ENCODE results near the gene LRP5.
"Not testable (repeated sequence)": the region's sequence is repeated elsewhere in the genome, so short reads cannot be mapped to it uniquely, and the experiment has no call there.

Gene LRP5

GRCh38 chr11:68424981-68425865 lies 112.8 kb downstream of the LRP5 start:
- no peak for FAIRE-seq

GRCh38 chr11:68425866-68426380 lies 113.5 kb downstream of the LRP5 start:
- FAIRE-seq = no peak

- no peak for FAIRE-seq
Measured at GRCh38 chr11:68429661-68430060, 117.3 kb downstream of the LRP5 start.

GRCh38 chr11:68430384-68430783 lies 118.0 kb downstream of the LRP5 start:
- no peak for FAIRE-seq

GRCh38 chr11:68430801-68431200 lies 118.4 kb downstream of the LRP5 start:
- no peak for FAIRE-seq

- no peak for FAIRE-seq
Measured at GRCh38 chr11:68431984-68432645, 119.7 kb downstream of the LRP5 start.

- no peak for FAIRE-seq
Measured at GRCh38 chr11:68432874-68433273, 120.5 kb downstream of the LRP5 start.

- no peak for FAIRE-seq
Measured at GRCh38 chr11:68433541-68433940, 121.2 kb downstream of the LRP5 start.

- not testable (repeated sequence) for FAIRE-seq
Measured at GRCh38 chr11:68434159-68434558, 121.8 kb downstream of the LRP5 start.

GRCh38 chr11:68436162-68436888 lies 123.9 kb downstream of the LRP5 start:
- no peak for FAIRE-seq

GRCh38 chr11:68436985-68437926 lies 124.9 kb downstream of the LRP5 start:
- FAIRE-seq = no peak

- FAIRE-seq = no peak
Measured at GRCh38 chr11:68437927-68438657, 125.7 kb downstream of the LRP5 start.

- FAIRE-seq = no peak
Measured at GRCh38 chr11:68438658-68439259, 126.4 kb downstream of the LRP5 start.

GRCh38 chr11:68439355-68440065 lies 127.1 kb downstream of the LRP5 start:
- no peak for FAIRE-seq

GRCh38 chr11:68440224-68440623 lies 127.8 kb downstream of the LRP5 start:
- no peak for FAIRE-seq

GRCh38 chr11:68441466-68442230 lies 129.3 kb downstream of the LRP5 start:
- FAIRE-seq = no peak

GRCh38 chr11:68442433-68442832 lies 130.0 kb downstream of the LRP5 start:
- FAIRE-seq = no peak

- no peak for FAIRE-seq
Measured at GRCh38 chr11:68444566-68444965, 132.2 kb downstream of the LRP5 start.

GRCh38 chr11:68445531-68446035 lies 133.2 kb downstream of the LRP5 start:
- no peak for FAIRE-seq
